ENCODE measurements around the gene ATP1A2. TPM values are rescaled to one million over a fixed set of nuclear protein-coding genes. Genes with fewer than 3 reads are reported as not detected.
A peak's percentile ranks its signal among the peaks of the same experiment; 100 is the strongest.

Gene ATP1A2
- polyA plus RNA-seq, 1 experiment, result 6.2 TPM

- Histone ChIP-seq H3K4me3 (ENCODE audit: low read depth, low read length) (no peak overlapping the region), H3K9me3 (ENCODE audit: control insufficient read depth, insufficient read depth, low read length) (no peaks in the 10 kb centered on the region), H3K27ac (ENCODE audit: low read depth, low read length) (no peak overlapping the region), H3K27me3 (ENCODE audit: control insufficient read depth, insufficient read depth, low read length) (peaks cover 12% of the 10 kb centered on the region)
- DNase-seq (ENCODE audit: low read depth, low spot score), result no peak
- TF ChIP-seq CTCF (IDR thresholded peaks at IDR 0.05; ENCODE audit: low read depth, low read length), result 0 out of 2 replicates have a peak, but pooled peaks have one; percentile 3
- CTCF ChIA-PET, result interaction anchor here (3.3 kb wide), 1 partner anchor 56 kb away, joined by 22 read pairs; no protein-coding TSS in a partner anchor
- POLR2A ChIA-PET, result no interaction called here
Observed at GRCh38 chr1:160163615-160164014, 48.1 kb downstream of the ATP1A2 start.

GRCh38 chr1:160164121-160164520, 48.6 kb downstream of the ATP1A2 start:
- ChIA-PET POLR2A (no interaction called here), CTCF (interaction anchor here (0.9 to 2.2 kb wide), 2 partner anchors 29 to 128 kb away, joined by 3 to 8 read pairs; no protein-coding TSS in a partner anchor)
- H3K4me3 ChIP-seq (ENCODE audit: low read depth, low read length), result no peak overlapping the region
- no peak overlapping the region for H3K27ac ChIP-seq (ENCODE audit: low read depth, low read length)
- peaks cover 12% of the 10 kb centered on the region for H3K27me3 ChIP-seq (ENCODE audit: control insufficient read depth, insufficient read depth, low read length)
- H3K9me3 ChIP-seq (ENCODE audit: control insufficient read depth, insufficient read depth, low read length), result no peaks in the 10 kb centered on the region
- no peak for TF ChIP-seq CTCF (IDR thresholded peaks at IDR 0.05; ENCODE audit: low read depth, low read length)
- no peak for DNase-seq (ENCODE audit: low read depth, low spot score)

GRCh38 chr1:160166166-160166868, 50.8 kb downstream of the ATP1A2 start:
- Histone ChIP-seq H3K9me3 (ENCODE audit: control insufficient read depth, insufficient read depth, low read length) (no peaks in the 10 kb centered on the region), H3K27me3 (ENCODE audit: control insufficient read depth, insufficient read depth, low read length) (peaks cover 13% of the 10 kb centered on the region), H3K27ac (ENCODE audit: low read depth, low read length) (no peak overlapping the region), H3K4me3 (ENCODE audit: low read depth, low read length) (no peak overlapping the region)
- POLR2A ChIA-PET, result no interaction called here
- CTCF ChIA-PET, result interaction anchor here (0.8 to 2.2 kb wide), 2 partner anchors 27 kb away, joined by 6 to 8 read pairs; no protein-coding TSS in a partner anchor
- TF ChIP-seq CTCF (IDR thresholded peaks at IDR 0.05; ENCODE audit: low read depth, low read length), result no peak
- no peak for DNase-seq (ENCODE audit: low read depth, low spot score)

GRCh38 chr1:160167056-160167455, 51.5 kb downstream of the ATP1A2 start:
- ChIA-PET CTCF (interaction anchor here (0.8 kb wide), 1 partner anchor 26 kb away, joined by 6 read pairs; no protein-coding TSS in a partner anchor), POLR2A (no interaction called here)
- DNase-seq (ENCODE audit: low read depth, low spot score), result no peak

More at GRCh38 chr1:160167056-160167455, 51.5 kb downstream of the ATP1A2 start:
- no peak overlapping the region for H3K4me3 ChIP-seq (ENCODE audit: low read depth, low read length)
- TF ChIP-seq CTCF (IDR thresholded peaks at IDR 0.05; ENCODE audit: low read depth, low read length), result no peak
- H3K27ac ChIP-seq (ENCODE audit: low read depth, low read length), result no peak overlapping the region
- peaks cover 17% of the 10 kb centered on the region for H3K27me3 ChIP-seq (ENCODE audit: control insufficient read depth, insufficient read depth, low read length)
- no peaks in the 10 kb centered on the region for H3K9me3 ChIP-seq (ENCODE audit: control insufficient read depth, insufficient read depth, low read length)
